NCI-H1417 treated with DMSO at 0.1 percent for 48 hours (cell line): Measurements from ENCODE around the gene AIF1L.

Source experiments
- DNase-seq: peaks from one replicate; lab custom pipeline; 2025; lab: John Stamatoyannopoulos, UW

AIF1L gene

DNA sequence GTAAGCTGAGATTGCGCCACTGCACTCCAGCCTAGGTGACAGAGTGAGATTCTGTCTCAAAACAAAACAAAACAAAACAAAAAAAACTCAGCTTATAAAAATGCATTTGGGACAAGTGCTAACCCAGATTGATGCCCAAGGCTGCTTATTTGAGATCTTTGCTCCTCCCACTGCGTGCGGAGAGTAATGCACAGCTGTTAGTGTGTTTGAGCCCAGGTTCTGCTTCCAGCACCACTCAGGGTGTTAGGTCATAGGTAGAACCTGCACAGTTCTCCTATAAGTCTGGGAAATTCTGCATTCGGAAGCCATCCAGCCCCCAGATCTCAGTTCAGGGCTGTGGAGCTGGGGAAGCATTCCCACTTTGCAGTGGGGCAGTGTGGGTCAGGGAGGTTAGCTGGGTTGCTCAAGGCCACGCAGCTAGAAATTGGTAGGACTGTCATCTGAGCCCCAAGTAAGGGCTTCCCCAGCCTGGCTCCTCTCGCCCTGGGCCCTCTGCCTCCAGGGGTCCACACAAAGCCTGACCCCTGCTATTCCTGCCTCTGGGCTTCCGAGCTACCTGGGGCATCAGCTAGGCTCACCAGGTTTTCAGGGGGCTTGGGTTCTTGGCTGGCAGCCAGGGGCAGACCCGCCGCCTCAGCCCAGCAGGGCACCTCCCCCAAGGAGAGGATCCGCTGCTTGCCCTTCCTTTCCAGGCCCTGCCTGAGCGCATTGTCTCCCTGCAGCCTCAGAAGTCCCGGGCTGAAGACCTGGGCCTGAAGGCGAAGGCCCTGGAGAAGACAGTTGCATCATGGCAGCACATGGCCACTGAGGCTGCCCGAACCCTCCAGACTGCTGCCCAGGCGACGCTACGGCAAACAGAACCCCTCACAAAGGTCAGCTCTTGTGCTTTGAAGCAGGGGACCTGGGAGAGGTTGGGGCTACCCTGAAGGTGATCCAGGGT lies 17.6 kb upstream of the AIF1L start:
- DNase-seq: no peak

DNA sequence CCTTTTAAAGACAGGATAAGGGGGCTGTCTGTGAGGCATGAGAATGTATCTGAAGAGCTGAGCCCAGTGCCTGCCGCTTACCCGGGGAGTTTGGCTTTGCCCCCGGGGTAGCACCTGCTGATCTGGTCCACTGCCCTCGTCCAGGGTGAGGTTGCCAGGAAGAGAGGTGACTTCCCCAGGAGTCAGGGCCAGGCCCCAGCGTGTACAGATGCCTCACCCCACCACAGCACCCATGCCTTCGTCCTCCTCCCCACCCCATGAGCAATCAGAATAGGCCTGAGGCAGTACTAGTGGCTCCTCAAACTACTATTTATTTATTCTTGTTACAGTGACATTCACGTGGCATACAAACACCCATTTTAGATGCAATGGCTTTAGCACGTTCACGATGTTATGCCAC lies 15.7 kb upstream of the AIF1L start:
- no peak for DNase-seq

DNA sequence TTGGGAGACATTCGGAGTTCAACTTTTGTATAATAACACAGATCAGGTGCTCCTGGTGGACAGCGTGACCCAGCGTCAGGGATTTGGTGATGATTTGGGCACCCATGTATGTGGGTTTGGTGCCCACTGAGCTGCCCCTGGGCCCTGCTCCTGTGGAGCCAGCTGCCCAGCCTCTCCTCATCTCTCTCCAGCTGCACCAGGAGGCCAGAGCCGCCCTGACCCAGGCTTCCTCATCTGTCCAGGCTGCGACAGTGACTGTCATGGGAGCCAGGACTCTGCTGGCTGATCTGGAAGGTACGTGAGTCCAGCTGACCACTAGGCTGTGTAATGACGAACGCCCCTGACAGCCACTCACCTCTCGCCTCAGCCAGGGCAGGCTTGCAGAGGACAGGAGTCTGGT lies 14.5 kb upstream of the AIF1L start:
- DNase-seq: no peak

DNA sequence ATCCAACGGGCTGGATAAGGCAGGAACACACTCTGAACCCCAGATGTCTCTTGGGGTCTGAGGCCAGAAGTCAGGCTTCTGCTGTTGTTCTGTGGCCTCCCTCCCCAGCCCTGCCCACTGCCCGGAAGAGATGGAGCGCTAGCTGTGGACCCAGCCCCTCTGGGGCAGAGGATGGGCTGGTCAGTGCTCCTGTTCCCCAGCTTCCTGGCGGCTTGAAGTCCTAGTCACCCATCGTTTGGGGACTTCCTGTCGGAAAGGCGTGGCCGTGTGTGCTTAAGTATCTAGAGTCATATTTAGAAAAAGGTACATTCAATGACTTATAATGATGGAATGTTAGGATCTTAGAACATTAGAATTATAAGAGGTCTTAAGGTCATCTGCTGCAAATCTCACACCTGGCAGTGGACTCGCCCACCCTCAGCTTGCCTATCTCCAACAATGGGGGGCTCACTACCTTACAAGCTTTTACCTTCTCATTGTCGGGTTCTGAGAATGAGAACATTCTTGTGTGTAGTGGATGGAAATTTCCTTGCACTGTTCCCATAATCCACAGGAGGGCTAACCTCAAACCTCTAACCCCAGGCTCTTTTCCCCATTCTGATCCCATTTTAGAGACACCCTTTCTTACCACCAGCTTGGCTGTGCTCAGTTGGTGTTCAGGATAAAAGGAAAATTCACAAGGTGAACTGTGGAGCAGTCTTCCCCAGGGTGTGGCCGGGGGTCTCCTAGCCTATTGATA lies 13.4 kb upstream of the AIF1L start:
- DNase-seq: no peak

DNA sequence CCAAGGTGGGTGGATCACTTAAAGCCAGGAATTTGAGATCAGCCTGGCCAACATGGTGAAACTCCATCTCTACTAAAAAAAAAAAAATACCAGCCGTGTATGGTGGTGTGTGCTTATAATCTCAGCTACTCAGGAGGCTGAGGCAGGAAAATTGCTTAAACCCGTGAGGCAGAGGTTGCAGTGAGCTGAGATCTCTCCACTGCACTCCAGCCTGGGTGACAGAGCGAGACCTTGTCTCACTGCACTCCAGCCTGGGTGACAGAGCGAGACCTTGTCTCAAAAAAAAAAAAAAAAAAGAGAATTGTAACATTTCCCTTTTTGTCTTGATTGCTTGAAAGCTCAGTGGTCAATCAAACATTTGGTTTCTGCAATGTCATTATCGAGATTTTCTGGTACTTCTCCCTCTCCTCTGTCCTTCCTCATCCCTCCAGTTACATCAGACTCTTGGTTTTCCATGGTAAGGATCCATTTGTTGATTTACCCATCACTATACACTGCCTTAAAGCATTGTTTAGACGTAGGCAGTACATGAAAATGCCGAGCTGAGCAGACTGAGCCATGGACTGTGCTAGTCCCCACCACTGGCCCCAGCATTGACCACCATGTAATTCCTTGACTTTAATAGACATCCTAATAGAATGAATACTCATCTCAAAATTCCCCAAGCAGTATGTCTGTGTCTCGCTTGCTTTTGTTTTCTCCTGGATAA lies 11.5 kb upstream of the AIF1L start:
- DNase-seq: no peak

DNA sequence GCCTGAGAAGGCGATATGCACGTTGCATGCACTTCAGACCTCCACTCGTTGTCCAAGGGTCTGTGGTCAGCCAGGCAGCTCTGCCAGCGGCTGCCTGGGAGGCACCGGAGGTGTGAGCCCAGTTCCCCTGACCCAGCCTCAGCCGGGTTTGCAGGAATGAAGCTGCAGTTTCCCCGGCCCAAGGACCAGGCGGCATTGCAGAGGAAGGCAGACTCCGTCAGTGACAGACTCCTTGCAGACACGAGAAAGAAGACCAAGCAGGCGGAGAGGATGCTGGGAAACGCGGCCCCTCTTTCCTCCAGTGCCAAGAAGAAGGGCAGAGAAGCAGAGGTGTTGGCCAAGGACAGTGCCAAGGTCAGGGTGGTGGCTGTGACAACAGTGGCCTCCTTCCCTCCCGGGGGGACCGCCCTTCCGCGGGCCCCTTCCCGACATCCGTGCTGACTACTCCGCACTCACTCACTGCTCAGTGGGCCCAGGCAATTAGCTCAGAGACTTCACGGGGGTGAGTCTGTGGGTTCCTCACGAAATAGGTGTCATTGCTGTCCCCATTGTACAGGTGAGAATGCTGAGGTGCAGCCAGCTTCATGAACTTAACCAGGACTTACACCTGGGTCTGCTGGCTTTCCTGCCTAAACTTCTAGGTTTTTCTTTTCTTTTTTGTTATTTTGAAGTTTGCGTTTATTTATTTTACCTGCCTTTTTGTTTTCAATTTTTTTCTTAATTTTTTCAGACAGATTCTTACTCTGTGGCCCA lies 10.8 kb upstream of the AIF1L start:
- DNase-seq: no peak

DNA sequence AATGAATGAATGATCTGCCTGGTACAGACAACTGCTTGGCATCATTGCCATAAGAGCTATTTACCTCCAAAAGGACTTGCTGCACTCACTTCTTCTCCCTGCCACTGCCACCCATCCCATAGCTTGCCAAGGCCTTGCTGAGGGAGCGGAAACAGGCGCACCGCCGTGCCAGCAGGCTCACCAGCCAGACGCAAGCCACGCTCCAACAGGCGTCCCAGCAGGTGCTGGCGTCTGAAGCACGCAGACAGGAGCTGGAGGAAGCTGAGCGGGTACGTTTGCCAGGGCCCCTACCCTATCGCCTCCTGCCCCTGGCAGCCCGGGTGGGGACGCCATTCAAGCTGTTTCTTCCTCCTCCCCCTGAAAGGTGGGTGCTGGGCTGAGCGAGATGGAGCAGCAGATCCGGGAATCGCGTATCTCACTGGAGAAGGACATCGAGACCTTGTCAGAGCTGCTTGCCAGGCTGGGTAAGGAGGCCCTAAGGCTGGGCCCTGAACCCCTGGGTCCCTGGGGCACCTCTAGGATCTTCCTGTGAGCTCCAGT lies 8.9 kb upstream of the AIF1L start:
- DNase-seq: no peak

DNA sequence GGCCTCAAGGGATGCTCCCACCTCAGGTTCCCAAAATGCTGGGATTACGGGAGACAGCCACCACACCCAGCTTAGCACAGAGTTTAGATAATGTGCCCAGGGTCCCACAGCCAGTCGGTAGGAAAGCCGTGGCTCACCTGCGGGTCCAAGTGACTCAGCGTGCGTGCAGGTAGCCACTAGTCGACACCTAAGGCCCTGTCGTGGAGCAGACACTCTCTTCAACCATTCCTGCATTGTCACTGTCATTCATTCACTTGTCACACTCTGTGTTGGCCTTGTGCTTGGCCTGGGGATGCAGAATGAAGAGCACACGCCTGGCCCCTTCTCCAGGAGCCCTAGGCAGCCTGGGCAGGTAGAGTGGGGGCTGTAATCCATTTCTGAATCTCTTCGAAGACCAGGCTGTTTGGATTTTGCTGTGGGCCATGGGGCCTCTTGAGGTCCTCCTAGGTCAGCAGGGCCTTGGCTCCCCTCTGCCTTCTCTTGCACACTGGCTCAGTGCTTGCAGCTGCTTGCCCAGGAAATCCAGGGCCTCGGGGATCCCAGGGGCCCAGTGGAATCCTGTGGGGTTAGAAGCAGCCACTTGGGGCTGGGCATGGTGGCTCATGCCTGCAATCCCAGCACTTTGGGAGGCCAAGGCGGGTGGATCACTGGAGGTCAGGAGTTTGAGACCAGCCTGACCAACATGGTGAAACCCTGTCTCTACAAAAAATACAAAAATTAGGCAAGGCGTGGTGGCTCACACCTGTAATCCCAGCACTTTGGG lies 6.1 kb upstream of the AIF1L start:
- DNase-seq: no peak

DNA sequence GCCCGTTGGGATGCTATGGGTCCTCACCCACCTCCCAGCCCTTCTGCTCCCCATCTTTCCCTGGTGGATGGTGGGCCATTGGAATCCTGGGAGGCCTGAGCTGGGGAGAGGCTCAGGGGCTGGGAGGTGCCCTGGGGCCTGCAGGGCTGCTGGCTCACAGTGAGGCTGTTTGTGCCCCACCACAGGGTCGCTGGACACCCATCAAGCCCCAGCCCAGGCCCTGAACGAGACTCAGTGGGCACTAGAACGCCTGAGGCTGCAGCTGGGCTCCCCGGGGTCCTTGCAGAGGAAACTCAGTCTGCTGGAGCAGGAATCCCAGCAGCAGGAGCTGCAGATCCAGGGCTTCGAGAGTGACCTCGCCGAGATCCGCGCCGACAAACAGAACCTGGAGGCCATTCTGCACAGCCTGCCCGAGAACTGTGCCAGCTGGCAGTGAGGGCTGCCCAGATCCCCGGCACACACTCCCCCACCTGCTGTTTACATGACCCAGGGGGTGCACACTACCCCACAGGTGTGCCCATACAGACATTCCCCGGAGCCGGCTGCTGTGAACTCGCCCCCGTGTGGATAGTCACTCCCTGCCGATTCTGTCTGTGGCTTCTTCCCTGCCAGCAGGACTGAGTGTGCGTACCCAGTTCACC lies 4.9 kb upstream of the AIF1L start:
- no peak for DNase-seq

DNA sequence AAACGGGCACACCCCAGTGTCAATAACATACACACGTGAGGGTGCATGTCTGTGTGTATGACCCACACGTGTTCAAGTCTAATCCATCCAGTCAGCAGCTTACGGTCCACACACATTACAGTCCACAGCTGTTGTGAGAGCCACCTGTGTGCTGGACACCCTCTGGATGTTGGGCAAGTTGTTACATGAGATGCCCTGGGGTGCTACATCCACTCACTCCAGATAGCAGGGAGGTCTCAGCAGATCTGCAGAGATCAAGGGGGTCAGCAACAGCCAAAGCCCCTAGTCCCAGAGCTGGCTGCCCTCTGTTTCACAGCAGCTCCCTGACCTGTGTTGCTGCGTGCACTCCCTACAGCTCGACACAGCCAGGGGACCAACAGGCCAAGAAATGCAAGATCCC lies 4.3 kb upstream of the AIF1L start:
- no peak for DNase-seq

DNA sequence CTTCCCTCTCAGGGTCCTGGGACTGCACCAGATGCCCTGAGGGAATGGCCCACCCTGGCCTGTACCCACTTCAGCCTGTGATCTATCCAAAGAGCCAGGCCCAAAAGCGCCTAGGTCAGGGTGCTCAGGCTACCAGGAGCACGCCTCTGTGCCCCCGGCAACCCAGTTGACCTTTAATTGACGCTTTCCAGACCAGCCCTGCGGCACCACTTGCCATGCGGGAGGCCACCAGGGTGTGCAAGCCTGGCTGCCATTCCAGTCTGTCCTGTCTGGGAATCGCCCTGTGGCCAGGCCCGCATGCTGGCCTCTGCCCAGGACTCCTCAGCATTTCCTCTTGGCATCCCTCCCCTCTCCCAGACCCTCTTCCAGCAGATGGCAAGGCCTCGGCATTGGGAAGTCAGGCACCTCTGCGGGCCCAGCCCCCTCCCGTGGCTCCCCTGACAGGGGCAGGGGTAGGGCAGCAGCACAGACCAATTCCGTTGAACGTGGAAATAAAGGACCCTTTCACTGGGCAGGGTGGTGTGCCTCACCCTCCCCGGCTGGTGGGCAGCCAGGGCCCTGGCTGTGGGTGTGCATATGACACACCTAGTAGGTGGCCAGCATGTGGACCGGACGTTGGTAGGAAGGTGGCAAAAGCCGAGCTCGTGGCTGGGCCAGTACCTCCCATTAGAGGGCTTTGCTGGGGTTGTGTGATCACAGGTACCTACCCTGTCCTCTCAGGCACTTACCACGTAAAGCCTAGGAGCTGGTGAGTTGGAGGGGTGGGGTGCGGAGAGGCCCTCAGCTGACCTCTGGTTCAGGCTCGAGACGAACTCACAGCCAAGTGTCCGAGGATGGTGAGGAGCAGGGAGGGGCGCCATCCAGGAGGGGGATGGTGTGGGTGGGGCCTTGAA lies 3.5 kb upstream of the AIF1L start:
- no peak for DNase-seq

DNA sequence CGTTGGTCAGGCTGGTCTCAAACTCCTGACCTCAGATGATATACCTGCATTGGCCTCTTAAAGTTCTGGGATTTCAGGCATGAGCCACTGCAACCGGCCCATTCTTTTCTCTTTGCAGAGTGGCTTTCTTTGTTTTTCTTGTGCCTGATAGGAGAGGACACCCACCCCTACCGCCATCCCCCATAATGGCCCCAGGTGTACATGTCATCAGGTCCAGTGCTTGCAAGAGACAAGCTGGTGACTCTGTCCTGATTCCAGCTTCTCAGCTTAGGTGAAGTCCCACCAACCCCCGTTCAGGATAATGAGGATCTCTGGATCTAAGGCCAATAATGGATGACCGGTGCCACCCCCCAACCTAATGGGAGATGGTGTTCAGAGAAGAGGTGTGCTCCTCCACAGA lies 2.3 kb upstream of the AIF1L start:
- no peak for DNase-seq

DNA sequence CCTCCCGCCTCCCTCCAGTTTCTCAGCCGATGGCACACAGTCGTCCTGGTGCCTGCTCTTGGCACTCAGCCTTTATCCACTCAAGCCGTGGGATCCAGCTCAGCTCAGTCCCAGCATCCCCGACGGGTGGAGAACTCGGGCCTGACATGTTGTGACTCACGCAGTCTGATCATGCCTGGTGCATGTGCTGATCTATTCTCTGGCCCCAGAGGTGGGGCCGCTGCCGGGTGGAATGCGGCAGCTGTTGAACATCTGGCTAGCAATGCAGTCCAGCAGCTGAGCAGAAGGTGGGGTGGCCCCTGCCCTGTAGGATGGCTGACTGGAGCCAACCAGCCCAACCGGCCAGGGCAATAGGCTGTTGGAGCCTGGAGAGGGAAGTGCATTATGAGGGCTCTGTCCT lies 1.7 kb upstream of the AIF1L start:
- DNase-seq: no peak

DNA sequence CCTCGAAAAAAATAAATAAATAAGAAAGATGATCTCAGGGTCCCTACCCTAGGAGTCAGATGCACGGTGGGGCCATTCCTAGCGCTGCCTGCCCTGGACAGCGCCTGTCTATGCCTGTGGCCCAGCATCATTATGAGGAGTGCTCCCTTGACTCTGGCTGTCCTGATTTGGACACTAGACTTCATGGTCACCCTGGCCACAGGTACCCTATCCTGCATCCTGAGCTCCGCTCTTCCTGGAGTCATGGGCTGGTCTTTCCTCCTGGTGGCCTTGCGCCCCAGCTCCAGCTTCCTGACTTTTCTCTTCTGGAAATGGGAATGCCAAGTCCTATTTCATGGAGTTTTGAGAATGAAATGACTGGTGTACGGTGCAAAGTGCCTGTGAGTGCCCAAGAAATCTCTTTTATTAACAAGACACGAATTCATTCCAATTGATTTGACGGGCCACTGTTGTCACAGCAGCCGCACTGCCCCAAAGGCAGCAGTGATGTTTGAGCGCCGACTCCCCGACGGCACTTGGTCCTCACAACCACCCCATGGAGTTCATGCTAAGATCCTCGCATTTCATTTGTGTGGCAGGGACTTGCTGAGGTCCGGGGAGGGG lies 564 bp upstream of the AIF1L start:
- DNase-seq: no peak

DNA sequence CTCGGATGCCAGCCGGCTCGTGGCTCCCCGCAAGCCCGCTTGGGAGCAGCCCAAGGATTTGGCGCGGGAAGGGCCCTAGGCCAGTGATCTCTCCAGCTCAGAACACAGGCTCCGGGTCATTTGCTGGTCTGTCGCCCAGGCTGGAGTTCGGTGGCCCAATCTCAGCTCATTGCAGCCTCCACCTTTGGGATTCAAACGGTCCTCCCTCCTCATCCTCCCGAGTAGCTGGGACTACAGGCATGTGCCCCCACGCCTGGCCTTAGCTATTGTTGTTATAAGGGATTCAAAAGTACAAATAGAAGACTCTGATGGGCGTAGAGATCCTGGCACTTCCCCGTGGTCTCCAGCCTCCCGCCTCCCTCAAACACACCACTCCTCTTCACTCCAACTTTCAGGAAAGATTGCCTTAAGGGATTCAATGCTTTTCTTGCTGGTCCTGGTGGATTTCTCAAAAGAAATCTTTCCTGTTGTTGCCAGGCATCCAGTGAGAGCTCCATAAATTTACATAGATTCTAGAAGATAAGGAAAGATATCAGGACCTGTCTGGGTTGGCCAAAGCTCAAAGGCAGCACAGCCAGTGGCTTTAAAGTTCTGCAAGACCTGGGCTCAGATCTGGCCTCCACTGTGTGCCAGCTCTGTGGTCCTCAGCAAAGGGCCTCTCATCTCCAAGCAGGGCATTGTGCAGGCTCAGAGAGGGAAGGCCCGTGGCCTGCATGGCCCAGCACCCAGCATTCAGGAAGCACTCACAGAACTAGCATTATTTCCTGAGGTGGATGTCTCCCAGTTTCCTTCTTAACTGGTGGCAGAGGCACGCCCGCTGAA lies 1.0 kb downstream of the AIF1L start:
- no peak for DNase-seq

DNA sequence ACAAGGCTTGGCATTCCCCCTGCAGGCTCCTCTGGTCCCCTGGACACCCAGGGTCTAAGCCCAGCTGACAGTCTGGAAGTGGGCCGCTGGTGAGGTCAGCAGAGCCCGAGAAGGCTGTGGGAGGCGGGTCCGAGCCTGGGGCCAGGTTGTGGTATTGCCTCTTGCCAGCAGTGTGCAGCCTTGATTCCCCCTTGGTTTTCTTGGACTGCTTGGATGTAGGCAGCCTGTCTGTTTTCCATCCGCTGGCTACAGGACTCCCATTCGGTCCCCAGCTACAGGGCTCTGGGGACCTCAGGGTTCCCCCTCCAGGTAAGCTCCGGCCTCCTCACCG lies 1.6 kb downstream of the AIF1L start:
- DNase-seq: no peak

DNA sequence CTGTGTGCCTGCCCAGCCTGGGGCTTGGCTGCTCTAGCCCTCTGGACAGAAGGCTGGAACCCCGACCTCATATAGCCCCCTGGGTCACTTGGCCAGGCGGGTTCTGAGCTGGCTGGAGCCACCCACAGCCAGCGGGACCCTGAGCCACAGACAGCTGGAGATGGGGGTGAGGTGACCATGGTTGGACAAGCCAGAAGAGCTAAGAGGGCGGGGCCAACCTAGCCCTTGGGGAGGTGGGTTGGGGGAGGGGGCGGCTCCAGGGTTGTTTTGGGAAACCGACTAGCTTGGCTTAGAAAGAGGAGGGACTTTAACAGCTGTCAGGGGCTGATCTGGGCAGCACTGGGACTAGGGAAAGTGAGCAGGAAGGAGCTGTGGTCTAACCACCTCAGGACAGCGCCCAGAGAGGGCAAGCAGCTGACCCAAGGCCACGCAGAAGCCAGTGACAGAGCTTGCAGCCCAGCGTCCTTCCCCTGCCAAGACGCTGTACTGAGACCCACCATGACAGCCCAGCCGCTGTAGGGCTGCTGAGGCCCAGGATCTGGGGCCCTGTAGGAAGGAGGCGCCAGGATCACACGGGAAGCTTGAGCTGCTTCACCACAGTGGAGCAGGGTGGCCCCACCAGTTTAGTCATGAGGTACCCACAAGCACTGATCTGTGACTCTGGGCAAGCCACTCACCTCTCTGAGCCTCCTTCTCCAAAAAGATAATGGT lies 2.2 kb downstream of the AIF1L start:
- DNase-seq: no peak
